ENCODE results near the gene PPM1B.

GRCh38 chr2:44212302-44212701 is 43.6 kb downstream of the PPM1B start:
- TF ChIP-seq CTCF (conservative IDR thresholded peaks at IDR 0.05; ENCODE audit: low read depth in 2 of 2) (no peak), STAT1 (IDR thresholded peaks at IDR 0.05; ENCODE audit: unreplicated experiment) (no peak), CREB1 (CRISPR knock-in tag; IDR thresholded peaks at IDR 0.05; ENCODE audit: low read depth) (no peak), EZH2phosphoT487 (IDR thresholded peaks at IDR 0.05; ENCODE audit: unreplicated experiment) (no peak), POLR2AphosphoS5 (IDR thresholded peaks at IDR 0.05; ENCODE audit: low read depth) (no peak), JUNB (IDR thresholded peaks at IDR 0.05; ENCODE audit: unreplicated experiment) (no peak), EZH2 (IDR thresholded peaks at IDR 0.05; ENCODE audit: low read depth, unreplicated experiment) (no peak)

All from GM23338 (cell line).